NCI-H2171 treated with DMSO at 0.1 percent for 48 hours (cell line): ENCODE data around the gene USP40.
A peak's percentile ranks its signal among the peaks of the same experiment; 100 is the strongest.

ENCODE experiments used
- DNase-seq: peaks from one replicate; lab custom pipeline; 2025; lab: John Stamatoyannopoulos, UW

USP40 gene

GRCh38 chr2:233456111-233456510, 110.5 kb downstream of the USP40 start:
- no peak for DNase-seq

- DNase-seq: no peak
Observed at GRCh38 chr2:233455491-233455890, 111.1 kb downstream of the USP40 start.

- no peak for DNase-seq
Observed at GRCh38 chr2:233455006-233455405, 111.6 kb downstream of the USP40 start.

- no peak for DNase-seq
Observed at GRCh38 chr2:233453916-233454315, 112.7 kb downstream of the USP40 start.

- no peak for DNase-seq
Observed at GRCh38 chr2:233453111-233453915, 113.3 kb downstream of the USP40 start.

- DNase-seq: no peak
Observed at GRCh38 chr2:233451950-233452349, 114.6 kb downstream of the USP40 start.

GRCh38 chr2:233450864-233451575, 115.6 kb downstream of the USP40 start:
- no peak for DNase-seq

GRCh38 chr2:233449921-233450863, 116.4 kb downstream of the USP40 start:
- no peak for DNase-seq

- DNase-seq: no peak
Observed at GRCh38 chr2:233449081-233449901, 117.3 kb downstream of the USP40 start.

GRCh38 chr2:233448575-233448974, 118.0 kb downstream of the USP40 start:
- no peak for DNase-seq

GRCh38 chr2:233448220-233448559, 118.4 kb downstream of the USP40 start:
- DNase-seq: no peak

GRCh38 chr2:233447506-233448219, 118.9 kb downstream of the USP40 start:
- DNase-seq: no peak

- DNase-seq: no peak
Observed at GRCh38 chr2:233446606-233447305, 119.8 kb downstream of the USP40 start.

GRCh38 chr2:233446121-233446520, 120.5 kb downstream of the USP40 start:
- DNase-seq: no peak

- no peak for DNase-seq
Observed at GRCh38 chr2:233445152-233445830, 121.3 kb downstream of the USP40 start.

GRCh38 chr2:233444501-233444900, 122.1 kb downstream of the USP40 start:
- DNase-seq: no peak

GRCh38 chr2:233443511-233444183, 122.9 kb downstream of the USP40 start:
- peak; percentile 27 for DNase-seq

GRCh38 chr2:233442028-233442310, 124.6 kb downstream of the USP40 start:
- no peak for DNase-seq
